GM23338 (cell line): ENCODE data around the gene MLPH.

ENCODE experiments used
- CTCF ChIP-seq, 2 experiments: fragments of 200-600 bp in 1 of 2; sonication (generic) in 1 of 2; conservative IDR thresholded peaks; 2 replicates each; pipeline versions ENCODE4 v1.5.1 to v1.6.1; 2016 to 2017; ENCODE audit warnings: antibody characterized with exemption in 2 of 2, low read depth in 2 of 2, mild to moderate bottlenecking in 2 of 2, moderate library complexity in 1 of 2
- ETS1 ChIP-seq: IDR thresholded peaks from 2 replicates; pipeline ENCODE4 v1.6.1; 2016; ENCODE audit warnings: antibody characterized with exemption
- EZH2 ChIP-seq: fragments of 200-600 bp; sonication (generic); IDR thresholded peaks from one replicate; pipeline ENCODE4 v1.8.0; 2017; ENCODE audit warnings: antibody characterized with exemption, mild to moderate bottlenecking, low read depth; ENCODE audit not compliant: unreplicated experiment
- EZH2phosphoT487 ChIP-seq: fragments of 200-600 bp; sonication (generic); IDR thresholded peaks from one replicate; pipeline ENCODE4 v1.8.1; 2018; ENCODE audit warnings: antibody characterized with exemption; ENCODE audit not compliant: unreplicated experiment
- JUNB ChIP-seq: IDR thresholded peaks from one replicate; pipeline ENCODE4 v1.6.1; 2016; ENCODE audit warnings: antibody characterized with exemption; ENCODE audit not compliant: unreplicated experiment
- NANOG ChIP-seq: IDR thresholded peaks from 2 replicates; pipeline ENCODE4 v1.6.1; 2016; ENCODE audit warnings: antibody characterized with exemption, borderline replicate concordance
- POLR2AphosphoS5 ChIP-seq: IDR thresholded peaks from 2 replicates; pipeline ENCODE4 v1.6.1; 2016; ENCODE audit warnings: antibody characterized with exemption, low read depth
- REST ChIP-seq: IDR thresholded peaks from one replicate; pipeline ENCODE4 v1.6.1; 2018; ENCODE audit warnings: antibody characterized with exemption; ENCODE audit not compliant: unreplicated experiment
- ZNF331 ChIP-seq: fragments of 250-450 bp; sonication (Bioruptor Pico); IDR thresholded peaks from 2 replicates; pipeline ENCODE4 v1.5.0; 2020; ENCODE audit warnings: low read depth, mild to moderate bottlenecking, moderate library complexity

GRCh38 chr2:237501892-237502513, 15.0 kb downstream of the MLPH start:
- TF ChIP-seq CTCF (conservative IDR thresholded peaks at IDR 0.05; ENCODE audit: low read depth in 2 of 2) (no peak), JUNB (no peak), ZNF331 (no peak), POLR2AphosphoS5 (no peak), EZH2phosphoT487 (no peak), EZH2 (no peak), REST (no peak), ETS1 (no peak), NANOG (no peak)
